Right hindlimb (tissue), 1 donor: ENCODE measurements around the gene WASF1.
"Not testable (repeated sequence)": the region's sequence is repeated elsewhere in the genome, so short reads cannot be mapped to it uniquely, and the experiment has no call there.

ENCODE experiments used
- DNase-seq: peaks from one replicate; pipeline ENCODE4 v3.0.0-alpha.2; 2018

WASF1 gene

GRCh38 chr6:110173506-110174132 lies 5.9 kb downstream of the WASF1 start:
- DNase-seq, result no peak

DNA sequence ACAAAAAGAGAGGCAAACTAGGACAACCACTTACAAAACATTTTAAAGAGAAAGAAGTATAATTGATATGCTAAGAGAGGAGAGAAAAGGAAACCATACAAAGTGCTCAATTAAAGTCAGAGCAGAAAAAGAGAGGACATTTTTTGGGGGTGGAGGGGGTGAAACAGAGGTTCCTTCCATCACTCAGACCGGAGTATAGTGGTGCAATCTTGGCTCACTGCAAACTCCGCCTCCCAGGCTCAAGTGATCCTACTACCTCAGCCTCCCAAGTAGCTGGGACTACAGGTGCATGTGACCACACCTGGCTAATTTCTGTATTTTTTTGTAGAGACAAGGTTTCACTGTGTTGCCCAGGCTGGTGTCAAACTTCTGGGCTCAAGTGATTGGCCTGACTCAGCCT lies 9.4 kb downstream of the WASF1 start:
- no peak for DNase-seq

DNA sequence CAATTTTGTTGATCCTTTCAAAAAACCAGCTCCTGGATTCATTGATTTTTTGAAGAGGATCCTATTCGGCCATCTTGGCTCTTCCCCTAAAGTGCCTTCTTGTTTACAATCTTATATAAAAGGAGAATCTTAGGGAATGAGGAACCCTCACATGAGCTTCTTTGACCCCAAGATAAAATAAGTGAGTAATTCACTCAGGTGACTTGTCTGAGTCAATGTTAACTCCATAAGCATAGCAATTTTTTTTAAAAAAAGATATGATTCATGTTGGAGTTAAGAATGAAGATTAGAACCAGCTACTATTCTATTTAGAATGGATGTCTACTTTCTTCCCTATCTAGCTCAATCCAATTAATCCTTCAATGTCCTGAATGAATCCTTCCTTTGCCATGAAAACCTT lies 21.0 kb downstream of the WASF1 start:
- no peak for DNase-seq

DNA sequence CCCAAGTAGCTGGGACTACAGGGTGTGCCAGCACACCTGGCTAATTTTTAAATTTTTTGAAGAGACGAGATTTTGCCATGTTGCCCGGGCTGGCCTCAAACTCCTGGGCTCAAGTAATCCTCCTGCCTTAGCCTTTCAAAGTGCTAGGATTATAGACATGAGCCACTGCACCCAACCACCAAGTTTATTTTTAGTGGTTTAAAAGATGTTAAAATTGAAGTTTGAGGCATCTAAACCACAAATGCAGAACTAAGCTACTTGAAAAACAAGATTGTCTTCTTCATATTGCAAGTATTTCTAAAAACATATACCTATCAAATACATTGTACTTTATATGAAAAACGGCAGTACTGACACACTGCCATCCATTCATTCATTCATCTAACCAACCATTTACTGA lies 31.6 kb downstream of the WASF1 start:
- no peak for DNase-seq

DNA sequence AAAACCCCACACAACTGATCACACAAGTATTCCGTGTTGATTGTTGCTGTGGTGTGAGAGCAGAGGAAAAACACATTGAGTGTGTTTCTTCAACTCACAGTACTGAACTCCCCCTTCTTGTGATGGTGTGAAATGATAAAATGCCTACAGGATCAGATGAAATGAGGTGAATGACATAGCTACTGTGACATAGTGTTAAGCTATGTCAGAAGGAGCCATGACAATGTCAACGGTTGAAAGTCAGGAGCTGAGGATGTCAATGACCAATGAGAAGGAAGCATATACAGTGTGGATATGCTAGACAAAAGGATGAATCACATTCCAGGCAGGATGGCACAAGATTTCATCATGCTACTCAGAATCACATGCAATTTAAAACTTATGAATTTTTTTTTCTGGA lies 38.8 kb downstream of the WASF1 start:
- DNase-seq, result no peak

DNA sequence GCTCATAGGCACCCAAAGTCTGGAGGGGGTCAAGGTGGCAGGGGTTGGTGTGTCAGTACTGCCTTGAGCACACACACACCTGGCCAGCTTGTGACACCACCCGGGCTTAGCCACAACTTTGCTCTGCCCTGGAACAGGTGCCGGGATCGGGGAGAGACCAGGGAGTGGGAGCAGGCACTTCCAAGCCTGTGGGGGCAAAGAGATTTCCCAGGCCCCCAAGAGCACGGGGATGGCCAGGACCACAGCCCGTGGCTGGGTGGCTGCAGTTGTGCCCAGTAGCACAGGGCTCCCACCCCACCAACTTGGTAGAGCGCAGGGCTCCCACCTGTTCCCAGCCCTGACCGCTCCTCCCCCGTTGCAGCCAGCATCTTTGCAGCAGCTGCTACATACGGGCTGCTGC lies 40.4 kb downstream of the WASF1 start:
- DNase-seq, result no peak

GRCh38 chr6:110137924-110138887 lies 41.3 kb downstream of the WASF1 start:
- DNase-seq, result no peak

DNA sequence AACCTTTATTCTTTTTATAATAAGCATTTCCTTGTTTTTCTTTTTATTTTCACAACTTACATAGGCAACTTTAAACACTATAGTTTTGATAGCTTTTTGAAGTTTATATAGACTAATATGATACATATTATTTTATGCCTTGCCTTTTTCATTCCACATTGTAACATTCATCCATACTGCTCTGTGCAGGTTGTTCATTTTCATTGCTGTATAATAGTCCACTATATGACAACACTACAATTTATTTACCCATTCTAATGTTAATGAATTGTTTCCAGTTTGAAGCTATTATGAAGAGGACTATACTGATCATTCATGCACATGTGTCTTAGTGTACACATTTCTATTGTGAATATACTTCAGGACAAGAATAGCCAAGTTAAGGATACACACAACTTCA lies 49.1 kb downstream of the WASF1 start:
- DNase-seq, result no peak

GRCh38 chr6:110128418-110128817 lies 51.1 kb downstream of the WASF1 start:
- no peak for DNase-seq

- DNase-seq, result no peak
Observed at GRCh38 chr6:110125361-110125760, 54.1 kb downstream of the WASF1 start.

- DNase-seq, result not testable (repeated sequence)
Observed at GRCh38 chr6:110121655-110122054, 57.8 kb downstream of the WASF1 start.

- no peak for DNase-seq
Observed at GRCh38 chr6:110116258-110116657, 63.2 kb downstream of the WASF1 start.

- no peak for DNase-seq
Observed at GRCh38 chr6:110114004-110114403, 65.5 kb downstream of the WASF1 start.

GRCh38 chr6:110105296-110105695 lies 74.2 kb downstream of the WASF1 start:
- DNase-seq, result no peak

GRCh38 chr6:110103260-110103659 lies 76.2 kb downstream of the WASF1 start:
- DNase-seq, result no peak

GRCh38 chr6:110102411-110102810 lies 77.1 kb downstream of the WASF1 start:
- DNase-seq, result no peak

GRCh38 chr6:110101885-110102284 lies 77.6 kb downstream of the WASF1 start:
- DNase-seq, result no peak

- no peak for DNase-seq
Observed at GRCh38 chr6:110098511-110099116, 80.9 kb downstream of the WASF1 start.

- no peak for DNase-seq
Observed at GRCh38 chr6:110097443-110097842, 82.0 kb downstream of the WASF1 start.

DNA sequence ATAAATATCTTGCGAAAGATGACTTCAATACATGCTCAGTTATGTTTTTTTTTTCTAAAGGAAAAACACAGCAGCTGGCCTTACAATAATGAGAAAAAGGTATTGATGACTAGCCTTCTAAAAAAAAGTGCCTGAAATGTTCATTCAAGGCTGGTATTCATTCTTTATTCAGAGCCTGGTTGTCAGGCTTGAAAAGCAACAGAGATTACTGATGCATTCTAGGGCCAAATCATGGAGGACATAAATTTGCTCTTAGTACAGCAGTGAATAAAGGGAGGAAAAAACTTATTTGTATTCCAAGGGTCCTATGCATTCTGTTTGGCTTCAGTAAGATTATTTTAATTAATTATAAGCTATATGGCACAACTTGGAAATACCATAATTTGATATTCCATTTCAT lies 83.5 kb downstream of the WASF1 start:
- DNase-seq, result no peak

DNA sequence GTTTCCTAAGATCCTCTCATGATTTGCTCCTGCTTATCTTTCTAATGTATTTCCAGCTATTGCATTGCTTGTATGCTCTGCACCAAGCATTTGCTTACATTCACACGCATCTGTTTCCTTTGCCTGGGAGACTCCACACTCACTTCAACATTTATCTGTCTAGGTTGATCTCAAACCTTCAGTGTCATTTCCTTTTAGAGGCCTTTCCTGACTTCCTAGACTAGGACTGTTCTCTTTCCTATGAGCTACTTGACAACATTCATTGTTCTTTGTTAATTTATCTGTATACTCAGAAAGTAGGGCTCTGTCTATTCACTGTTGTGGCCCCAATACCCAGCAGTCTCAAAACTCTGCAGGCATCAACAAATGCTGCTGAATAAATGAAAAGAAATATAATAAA lies 84.4 kb downstream of the WASF1 start:
- DNase-seq, result no peak

GRCh38 chr6:110093981-110094380 lies 85.5 kb downstream of the WASF1 start:
- no peak for DNase-seq

GRCh38 chr6:110090876-110091275 lies 88.6 kb downstream of the WASF1 start:
- DNase-seq, result no peak

- DNase-seq, result no peak
Observed at GRCh38 chr6:110089323-110089722, 90.1 kb downstream of the WASF1 start.
